ENCODE data around the gene ACLY.
A peak's percentile ranks its signal among the peaks of the same experiment; 100 is the strongest.
"Not testable (repeated sequence)": the region's sequence is repeated elsewhere in the genome, so short reads cannot be mapped to it uniquely, and the experiment has no call there.

ACLY gene

GRCh38 chr17:41939044-41939692 is 20.4 kb upstream of the ACLY start:
- no peak for DNase-seq

GRCh38 chr17:41937970-41938954 is 19.5 kb upstream of the ACLY start:
- no peak for DNase-seq

- no peak for DNase-seq
Measured at GRCh38 chr17:41935641-41936040, 16.9 kb upstream of the ACLY start.

GRCh38 chr17:41932816-41933389 is 14.2 kb upstream of the ACLY start:
- DNase-seq = no peak

- DNase-seq = not testable (repeated sequence)
Measured at GRCh38 chr17:41931715-41932114, 13.0 kb upstream of the ACLY start.

- not testable (repeated sequence) for DNase-seq
Measured at GRCh38 chr17:41930833-41931156, 12.0 kb upstream of the ACLY start.

GRCh38 chr17:41930009-41930832 is 11.5 kb upstream of the ACLY start, which contains the start of gene ODAD4:
Gene ODAD4 (plus strand): TSS chr17:41930617. CDS start chr17:41930724, 107 bp downstream.
- DNase-seq = peak; percentile 99

- DNase-seq = no peak
Measured at GRCh38 chr17:41928693-41929251, 10.0 kb upstream of the ACLY start.

- DNase-seq = no peak
Measured at GRCh38 chr17:41925991-41926590, 7.3 kb upstream of the ACLY start.

GRCh38 chr17:41920580-41920955 is 1.8 kb upstream of the ACLY start:
- DNase-seq = no peak

GRCh38 chr17:41919840-41920579 is 1.3 kb upstream of the ACLY start:
- DNase-seq = no peak

- DNase-seq = no peak
Measured at GRCh38 chr17:41919165-41919817, 540 bp upstream of the ACLY start.

- peak; percentile 58 for DNase-seq
Measured at GRCh38 chr17:41917679-41918313, 955 bp downstream of the ACLY start.

GRCh38 chr17:41917192-41917591 is 1.6 kb downstream of the ACLY start:
- DNase-seq = peak; percentile 41

GRCh38 chr17:41915566-41915965 is 3.2 kb downstream of the ACLY start:
- no peak for DNase-seq

GRCh38 chr17:41915020-41915419 is 3.7 kb downstream of the ACLY start:
- no peak for DNase-seq

- DNase-seq = no peak
Measured at GRCh38 chr17:41914358-41914766, 4.4 kb downstream of the ACLY start.

GRCh38 chr17:41913798-41914197 is 5.0 kb downstream of the ACLY start:
- DNase-seq = no peak

- DNase-seq = no peak
Measured at GRCh38 chr17:41912925-41913324, 5.8 kb downstream of the ACLY start.

- DNase-seq = peak; percentile 99
Measured at GRCh38 chr17:41910701-41911391, 7.9 kb downstream of the ACLY start.
